ENCODE results near the gene FTSJ3. TPM values are rescaled to one million over a fixed set of nuclear protein-coding genes. Genes with fewer than 3 reads are reported as not detected.

The FTSJ3 gene
- total and polyA plus RNA-seq, 2 experiments from 2014 or later = 29.2 to 61.5 TPM

GRCh38 chr17:63819585-63820537 lies 7.6 kb downstream of the FTSJ3 start:
- H3K36me3 Mint-ChIP-seq (ENCODE audit: low read depth) = peaks cover 100% of the 10 kb centered on the region
- DNase-seq (ENCODE audit: low spot score) = no peak
- ATAC-seq = no peak

More at GRCh38 chr17:63819585-63820537, 7.6 kb downstream of the FTSJ3 start:
- Mint-ChIP-seq H3K9me3 (no peaks in the 10 kb centered on the region; the same call in 2 of the 3 replicates), H3K4me3 (no peak overlapping the region), H3K4me1 (no peaks in the 10 kb centered on the region), H3K27me3 (ENCODE audit: insufficient read depth, low read depth, poor library complexity) (peaks cover 13% of the 10 kb centered on the region), H3K27ac (no peak overlapping the region)
- Histone ChIP-seq H3K27ac (ENCODE audit: low read depth) (no peak overlapping the region), H3K4me2 (no peak overlapping the region), H3K4me1 (ENCODE audit: insufficient read depth) (no peaks in the 10 kb centered on the region), H3K4me3 (no peak overlapping the region), H3K27me3 (ENCODE audit: insufficient read depth) (no peaks in the 10 kb centered on the region), H2AFZ (no peak overlapping the region), H3K36me3 (ENCODE audit: insufficient read depth) (peaks cover 82% of the 10 kb centered on the region), H3K79me2 (replicated peaks; ENCODE audit: insufficient read depth) (no peaks in the 10 kb centered on the region; the same call in 1 of the 2 replicates), H3F3A (replicated peaks; ENCODE audit: low read depth) (peaks cover 50% of the 10 kb centered on the region), H4K20me1 (replicated peaks; ENCODE audit: insufficient read depth) (peaks cover 58% of the 10 kb centered on the region), H3K9me2 (ENCODE audit: insufficient read depth) (no peaks in the 10 kb centered on the region)
- TF ChIP-seq JUNB (IDR thresholded peaks at IDR 0.05; ENCODE audit: unreplicated experiment) (no peak), ETS1 (IDR thresholded peaks at IDR 0.05) (no peak), STAT1 (IDR thresholded peaks at IDR 0.05; ENCODE audit: unreplicated experiment) (no peak), EZH2phosphoT487 (IDR thresholded peaks at IDR 0.05; ENCODE audit: unreplicated experiment) (no peak), REST (IDR thresholded peaks at IDR 0.05; ENCODE audit: unreplicated experiment) (no peak), CTCF (conservative IDR thresholded peaks at IDR 0.05; ENCODE audit: low read depth in 2 of 2) (no peak), POLR2AphosphoS5 (IDR thresholded peaks at IDR 0.05; ENCODE audit: low read depth) (no peak; the same call in 1 of the 2 replicates), EZH2 (IDR thresholded peaks at IDR 0.05; ENCODE audit: low read depth, unreplicated experiment) (no peak), NANOG (IDR thresholded peaks at IDR 0.05; ENCODE audit: borderline replicate concordance) (no peak), ZNF331 (CRISPR knock-in tag; IDR thresholded peaks at IDR 0.05; ENCODE audit: low read depth) (no peak), ZNF114 (CRISPR knock-in tag; IDR thresholded peaks at IDR 0.05) (no peak), CREB1 (CRISPR knock-in tag; IDR thresholded peaks at IDR 0.05; ENCODE audit: low read depth) (no peak), ZNF462 (CRISPR knock-in tag; IDR thresholded peaks at IDR 0.05) (no peak)
